GM19463 (cell line): ENCODE measurements around the gene FRYL.
A peak's percentile ranks its signal among the peaks of the same experiment; 100 is the strongest.

Experiments
- ATAC-seq: cut with Tn5 transposase; IDR thresholded peaks from one replicate; pipeline ENCODE4 v1.9.1; 2021; ENCODE audit warnings: mild to moderate bottlenecking, moderate library complexity; ENCODE audit not compliant: unreplicated experiment

Gene FRYL

GRCh38 chr4:48499551-48500066, 280.5 kb downstream of the FRYL start:
- peak; percentile 72 for ATAC-seq

GRCh38 chr4:48498895-48499294, 281.2 kb downstream of the FRYL start:
- ATAC-seq, result no peak

GRCh38 chr4:48495941-48496340, 284.1 kb downstream of the FRYL start:
- no peak for ATAC-seq

GRCh38 chr4:48493452-48494100, 286.5 kb downstream of the FRYL start:
- no peak for ATAC-seq

- no peak for ATAC-seq
Measured at GRCh38 chr4:48491514-48492176, 288.4 kb downstream of the FRYL start.

GRCh38 chr4:48490680-48491513, 289.2 kb downstream of the FRYL start:
- no peak for ATAC-seq

- ATAC-seq, result no peak
Measured at GRCh38 chr4:48490012-48490679, 289.9 kb downstream of the FRYL start, which contains the start of gene ZAR1. ZAR1 (plus strand) TSS chr4:48490252; CDS start chr4:48490292, 40 bp downstream.

- ATAC-seq, result no peak
Measured at GRCh38 chr4:48489683-48490011, 290.4 kb downstream of the FRYL start.

GRCh38 chr4:48484494-48485168, 295.4 kb downstream of the FRYL start:
- ATAC-seq, result no peak

GRCh38 chr4:48483777-48484493, 296.1 kb downstream of the FRYL start:
- peak; percentile 18 for ATAC-seq

- peak; percentile 55 for ATAC-seq
Measured at GRCh38 chr4:48483006-48483776, 296.9 kb downstream of the FRYL start, which contains the start of gene SLC10A4. SLC10A4 (plus strand) TSS chr4:48483343; CDS start chr4:48483562, 219 bp downstream.

- no peak for ATAC-seq
Measured at GRCh38 chr4:48481581-48481980, 298.5 kb downstream of the FRYL start.

- ATAC-seq, result no peak
Measured at GRCh38 chr4:48478273-48478672, 301.8 kb downstream of the FRYL start.

- ATAC-seq, result no peak
Measured at GRCh38 chr4:48475770-48476169, 304.3 kb downstream of the FRYL start.

- no peak for ATAC-seq
Measured at GRCh38 chr4:48472794-48473193, 307.3 kb downstream of the FRYL start.

- ATAC-seq, result no peak
Measured at GRCh38 chr4:48470570-48470969, 309.5 kb downstream of the FRYL start.

- no peak for ATAC-seq
Measured at GRCh38 chr4:48470137-48470536, 309.9 kb downstream of the FRYL start.

- ATAC-seq, result no peak
Measured at GRCh38 chr4:48467891-48468290, 312.2 kb downstream of the FRYL start.

GRCh38 chr4:48467442-48467841, 312.6 kb downstream of the FRYL start:
- ATAC-seq, result peak; percentile 77
